Panc1 (cell line): ENCODE results near the gene CCDC70. TPM values are rescaled to one million over a fixed set of nuclear protein-coding genes. Genes with fewer than 3 reads are reported as not detected.

Experiments
- ATAC-seq: fragments of 200-7000 bp; cut with Tn5 transposase; 2 replicates; pipeline ENCODE4 v1.9.1; 2020; ENCODE audit warnings: mild to moderate bottlenecking, moderate library complexity
- BruUV-seq: library from RNA; stranded (reverse); fragments of 400-500 nt; replicated peaks from 2 replicates; lab custom pipeline; 2021; lab: Mats Ljungman, UMichigan
- CTCF ChIA-PET: fragments of 300-600 bp; sonication (Branson Sonifier 250); formaldehyde crosslinking; loops from one replicate; lab custom pipeline; 2022; ENCODE audit warnings: antibody characterized with exemption; lab: Charles Lee
- POLR2A ChIA-PET: fragments of 300-600 bp; sonication (Branson Sonifier 250); formaldehyde crosslinking; loops from one replicate; lab custom pipeline; 2022; ENCODE audit warnings: antibody characterized with exemption; lab: Charles Lee
- DNase-seq: peaks from one replicate; pipeline ENCODE4 v3.0.0-alpha.2; 2010; ENCODE audit warnings: low read depth, low spot score
- H3K27ac ChIP-seq: 2 replicates; pipeline ENCODE4 v1.5.1; 2011; ENCODE audit warnings: mild to moderate bottlenecking, low read length, inconsistent platforms
- H3K27me3 ChIP-seq: fragments of 200-500 bp; sonication (Bioruptor generic); 2 replicates; pipeline ENCODE4 v1.6.0; 2014; ENCODE audit warnings: low read length, inconsistent platforms; ENCODE audit not compliant: control insufficient read depth, insufficient read depth
- H3K36me3 ChIP-seq: fragments of 200-500 bp; sonication (Bioruptor generic); 2 replicates; pipeline ENCODE4 v1.5.1; 2014; ENCODE audit warnings: inconsistent platforms, mild to moderate bottlenecking, low read length, moderate library complexity; ENCODE audit not compliant: control insufficient read depth, insufficient read depth
- H3K4me1 ChIP-seq: 2 replicates; pipeline ENCODE4 v1.5.1; 2011; ENCODE audit warnings: inconsistent platforms, mild to moderate bottlenecking, low read length, moderate library complexity; ENCODE audit not compliant: control insufficient read depth, insufficient read depth
- H3K4me3 ChIP-seq, 2 experiments: 2 replicates each; pipeline ENCODE4 v1.5.1; 2011 to 2012; ENCODE audit warnings: low read depth in 2 of 2, low read length in 2 of 2, mild to moderate bottlenecking in 2 of 2, inconsistent platforms in 1 of 2, moderate library complexity in 1 of 2
- H3K9me3 ChIP-seq: fragments of 200-500 bp; sonication (Bioruptor generic); 2 replicates; pipeline ENCODE4 v1.5.1; 2014; ENCODE audit warnings: low read depth, mild to moderate bottlenecking, inconsistent platforms, low read length, moderate library complexity; ENCODE audit not compliant: control insufficient read depth, insufficient read depth
- POLR2AphosphoS5 ChIP-seq: IDR thresholded peaks from 2 replicates; pipeline ENCODE4 v1.6.1; 2012; ENCODE audit warnings: mild to moderate bottlenecking, low read depth, low read length, moderate library complexity
- SIN3A ChIP-seq: IDR thresholded peaks from 2 replicates; pipeline ENCODE4 v1.6.1; 2012; ENCODE audit warnings: low read depth, mild to moderate bottlenecking, low read length, moderate library complexity, borderline replicate concordance; ENCODE audit not compliant: insufficient read depth
- TCF7L2 ChIP-seq: IDR thresholded peaks from 2 replicates; pipeline ENCODE4 v1.6.1; 2011; ENCODE audit warnings: mild to moderate bottlenecking, low read depth, low read length, inconsistent platforms
- in situ Hi-C: cut with HindIII; loops from 2 replicates; pipeline ENCODE4 v1.10.0; 2016; ENCODE audit warnings: low sequenced_read_pairs, low pct_unique_long_range_greater_than_20kb
- intact Hi-C: fragments of 100-400 bp; cut with micrococcal nuclease; formaldehyde crosslinking; loops from one replicate; pipeline ENCODE4 v1.10.0; 2022; ENCODE audit not compliant: unreplicated experiment
- total RNA-seq: library from RNA; stranded (reverse); gene quantifications from one replicate; pipeline ENCODE4 v1.2.1, GENCODE V29; 2021; ENCODE audit not compliant: unreplicated experiment
- TF ChIP-seq, protein P1 (sequence below), 2 experiments: IDR thresholded peaks; 2 replicates each; pipeline ENCODE4 v1.6.1; 2011 to 2012; ENCODE audit warnings: low read depth in 2 of 2, control low read depth in 1 of 2, low read length in 1 of 2, mild to moderate bottlenecking in 1 of 2, moderate library complexity in 1 of 2; ENCODE audit not compliant: insufficient read depth in 1 of 2
- TF ChIP-seq, protein P2 (sequence below): fragments of 450-650 bp; IDR thresholded peaks from 2 replicates; pipeline ENCODE4 v1.5.1; 2017; ENCODE audit warnings: mild to moderate bottlenecking

The CCDC70 gene
- total RNA-seq, 1 experiment from 2014 or later = not detected

GRCh38 chr13:51902776-51903175 lies 41.0 kb downstream of the CCDC70 start:
- Histone ChIP-seq H3K27ac (no peak overlapping the region), H3K4me3 (no peak overlapping the region), H3K36me3 (no peaks in the 10 kb centered on the region), H3K9me3 (no peaks in the 10 kb centered on the region), H3K27me3 (no peaks in the 10 kb centered on the region), H3K4me1 (no peaks in the 10 kb centered on the region; the same call in 1 of the 2 replicates)
- ChIA-PET POLR2A (no interaction called here), CTCF (interaction anchor here (0.6 kb wide), 1 partner anchor 225 kb away, joined by 3 read pairs; no protein-coding TSS in a partner anchor)
- in situ Hi-C loops (no loop called here), intact Hi-C loops (loop anchor here (10.0 kb wide), 1 partner anchor 92 kb away; no protein-coding TSS in a partner anchor)
- no peak for ATAC-seq
- TF ChIP-seq POLR2AphosphoS5 (no peak), SIN3A (no peak), TCF7L2 (no peak)
- TF ChIP-seq, protein P1, sequence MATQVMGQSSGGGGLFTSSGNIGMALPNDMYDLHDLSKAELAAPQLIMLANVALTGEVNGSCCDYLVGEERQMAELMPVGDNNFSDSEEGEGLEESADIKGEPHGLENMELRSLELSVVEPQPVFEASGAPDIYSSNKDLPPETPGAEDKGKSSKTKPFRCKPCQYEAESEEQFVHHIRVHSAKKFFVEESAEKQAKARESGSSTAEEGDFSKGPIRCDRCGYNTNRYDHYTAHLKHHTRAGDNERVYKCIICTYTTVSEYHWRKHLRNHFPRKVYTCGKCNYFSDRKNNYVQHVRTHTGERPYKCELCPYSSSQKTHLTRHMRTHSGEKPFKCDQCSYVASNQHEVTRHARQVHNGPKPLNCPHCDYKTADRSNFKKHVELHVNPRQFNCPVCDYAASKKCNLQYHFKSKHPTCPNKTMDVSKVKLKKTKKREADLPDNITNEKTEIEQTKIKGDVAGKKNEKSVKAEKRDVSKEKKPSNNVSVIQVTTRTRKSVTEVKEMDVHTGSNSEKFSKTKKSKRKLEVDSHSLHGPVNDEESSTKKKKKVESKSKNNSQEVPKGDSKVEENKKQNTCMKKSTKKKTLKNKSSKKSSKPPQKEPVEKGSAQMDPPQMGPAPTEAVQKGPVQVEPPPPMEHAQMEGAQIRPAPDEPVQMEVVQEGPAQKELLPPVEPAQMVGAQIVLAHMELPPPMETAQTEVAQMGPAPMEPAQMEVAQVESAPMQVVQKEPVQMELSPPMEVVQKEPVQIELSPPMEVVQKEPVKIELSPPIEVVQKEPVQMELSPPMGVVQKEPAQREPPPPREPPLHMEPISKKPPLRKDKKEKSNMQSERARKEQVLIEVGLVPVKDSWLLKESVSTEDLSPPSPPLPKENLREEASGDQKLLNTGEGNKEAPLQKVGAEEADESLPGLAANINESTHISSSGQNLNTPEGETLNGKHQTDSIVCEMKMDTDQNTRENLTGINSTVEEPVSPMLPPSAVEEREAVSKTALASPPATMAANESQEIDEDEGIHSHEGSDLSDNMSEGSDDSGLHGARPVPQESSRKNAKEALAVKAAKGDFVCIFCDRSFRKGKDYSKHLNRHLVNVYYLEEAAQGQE (IDR thresholded peaks at IDR 0.05; ENCODE audit: insufficient read depth in 1 of 2, low read depth in 2 of 2, low read length in 1 of 2) = no peak
- TF ChIP-seq, protein P2, sequence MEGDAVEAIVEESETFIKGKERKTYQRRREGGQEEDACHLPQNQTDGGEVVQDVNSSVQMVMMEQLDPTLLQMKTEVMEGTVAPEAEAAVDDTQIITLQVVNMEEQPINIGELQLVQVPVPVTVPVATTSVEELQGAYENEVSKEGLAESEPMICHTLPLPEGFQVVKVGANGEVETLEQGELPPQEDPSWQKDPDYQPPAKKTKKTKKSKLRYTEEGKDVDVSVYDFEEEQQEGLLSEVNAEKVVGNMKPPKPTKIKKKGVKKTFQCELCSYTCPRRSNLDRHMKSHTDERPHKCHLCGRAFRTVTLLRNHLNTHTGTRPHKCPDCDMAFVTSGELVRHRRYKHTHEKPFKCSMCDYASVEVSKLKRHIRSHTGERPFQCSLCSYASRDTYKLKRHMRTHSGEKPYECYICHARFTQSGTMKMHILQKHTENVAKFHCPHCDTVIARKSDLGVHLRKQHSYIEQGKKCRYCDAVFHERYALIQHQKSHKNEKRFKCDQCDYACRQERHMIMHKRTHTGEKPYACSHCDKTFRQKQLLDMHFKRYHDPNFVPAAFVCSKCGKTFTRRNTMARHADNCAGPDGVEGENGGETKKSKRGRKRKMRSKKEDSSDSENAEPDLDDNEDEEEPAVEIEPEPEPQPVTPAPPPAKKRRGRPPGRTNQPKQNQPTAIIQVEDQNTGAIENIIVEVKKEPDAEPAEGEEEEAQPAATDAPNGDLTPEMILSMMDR = no peak
- no TSS peak for BruUV-seq
- no peak for DNase-seq

- H3K27me3 ChIP-seq = no peaks in the 10 kb centered on the region
- ChIA-PET POLR2A (no interaction called here), CTCF (no interaction called here)
- no peaks in the 10 kb centered on the region; the same call in 1 of the 2 replicates for H3K4me1 ChIP-seq
- H3K36me3 ChIP-seq = no peaks in the 10 kb centered on the region
- BruUV-seq = no TSS peak
- no peak for DNase-seq
- H3K9me3 ChIP-seq = no peaks in the 10 kb centered on the region
- ATAC-seq = no peak
- no peak overlapping the region for H3K4me3 ChIP-seq
- intact Hi-C loops (loop anchor here (10.0 kb wide), 1 partner anchor 89 kb away; no protein-coding TSS in a partner anchor), in situ Hi-C loops (no loop called here)
- no peak overlapping the region for H3K27ac ChIP-seq
- TF ChIP-seq, protein P1 (IDR thresholded peaks at IDR 0.05; ENCODE audit: insufficient read depth in 1 of 2, low read depth in 2 of 2, low read length in 1 of 2) = no peak
- TF ChIP-seq, protein P2 = no peak
- TF ChIP-seq POLR2AphosphoS5 (no peak), TCF7L2 (no peak), SIN3A (no peak)
Measured at GRCh38 chr13:51905787-51906186, 44.0 kb downstream of the CCDC70 start.
